ENCODE measurements around the gene COX6A2. TPM values are rescaled to one million over a fixed set of nuclear protein-coding genes. Genes with fewer than 3 reads are reported as not detected.
"Not testable (repeated sequence)": the region's sequence is repeated elsewhere in the genome, so short reads cannot be mapped to it uniquely, and the experiment has no call there.

COX6A2 gene
- total and polyA plus RNA-seq, 7 experiments from 2014 or later = not detected

DNA sequence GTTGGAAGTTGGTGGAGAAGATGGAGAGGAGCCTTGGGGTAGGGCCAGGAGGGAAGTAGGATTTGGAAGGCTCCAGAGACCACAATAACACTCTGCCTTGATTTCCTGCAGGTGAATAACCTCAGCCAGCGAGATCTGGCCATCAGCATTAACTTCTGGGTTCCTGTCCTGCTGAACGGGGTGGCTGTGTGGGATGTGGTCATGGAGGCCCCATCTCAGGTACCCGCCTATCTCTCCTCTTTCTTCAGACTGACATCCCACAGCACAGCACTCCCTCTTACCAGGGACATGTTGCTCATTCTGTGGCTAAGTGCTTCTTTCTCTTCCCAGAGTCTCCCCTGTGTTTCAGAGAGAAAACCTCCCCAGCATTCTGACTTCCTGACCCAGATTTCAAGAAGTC, 4.9 kb downstream of the COX6A2 start:
- intact Hi-C loops (cut with micrococcal nuclease) = loop anchor here in 1 of 2 donors (5.0 kb wide), 1 partner anchor 36 kb away; no protein-coding TSS in a partner anchor
- Mint-ChIP-seq H3K4me3 (peak overlapping the region in 1 of 10 donors; percentile 7), H3K9me3 (peaks cover 0 to 5% (median 0%) of the 10 kb centered on the region in 11 donors), H3K27ac (peak overlapping the region in 2 of 9 donors; percentile 5 to 34), H3K27me3 (peaks cover 0 to 8% (median 0%) of the 10 kb centered on the region in 5 donors), H3K36me3 (peaks cover 0 to 5% (median 0%) of the 10 kb centered on the region in 5 donors), H3K4me1 (peaks cover 0 to 39% (median 6%) of the 10 kb centered on the region in 7 donors)
- H3K4me1 ChIP-seq (ENCODE audit: control insufficient read depth in 2 of 2, insufficient read depth in 2 of 2, low read length in 2 of 2) = peaks cover 0 to 44% of the 10 kb centered on the region in 2 donors
- no peaks in the 10 kb centered on the region for H3K36me3 ChIP-seq (ENCODE audit: control insufficient read depth in 2 of 3, insufficient read depth in 3 of 3, low read length in 3 of 3)
- no peaks in the 10 kb centered on the region for H3K27me3 ChIP-seq (ENCODE audit: control insufficient read depth in 2 of 2, insufficient read depth in 2 of 2, low read length in 2 of 2)
- POLR2A ChIA-PET = no interaction called here
- H3K27ac ChIP-seq (ENCODE audit: low read depth, low read length) = no peak overlapping the region
- DNase-seq (no peak), ATAC-seq (no peak)
- CTCF ChIA-PET = no interaction called here
- H3K9me3 ChIP-seq (ENCODE audit: control insufficient read depth in 2 of 3, low read length in 3 of 3) = no peaks in the 10 kb centered on the region
- H3K4me3 ChIP-seq (ENCODE audit: low read length) = no peak overlapping the region

GRCh38 chr16:31421587-31421986, 6.6 kb downstream of the COX6A2 start:
- intact Hi-C loops (cut with micrococcal nuclease) = loop anchor here in 1 of 2 donors (5.0 kb wide), 1 partner anchor 34 kb away; no protein-coding TSS in a partner anchor
- Histone ChIP-seq H3K27ac (ENCODE audit: low read depth, low read length) (no peak overlapping the region), H3K36me3 (ENCODE audit: control insufficient read depth in 2 of 3, insufficient read depth in 3 of 3, low read length in 3 of 3) (no peaks in the 10 kb centered on the region), H3K4me3 (ENCODE audit: low read length) (no peak overlapping the region), H3K9me3 (ENCODE audit: control insufficient read depth in 2 of 3, low read length in 3 of 3) (no peaks in the 10 kb centered on the region), H3K27me3 (ENCODE audit: control insufficient read depth in 2 of 2, insufficient read depth in 2 of 2, low read length in 2 of 2) (no peaks in the 10 kb centered on the region), H3K4me1 (ENCODE audit: control insufficient read depth in 2 of 2, insufficient read depth in 2 of 2, low read length in 2 of 2) (peaks cover 0 to 45% of the 10 kb centered on the region in 2 donors)
- Mint-ChIP-seq H3K27ac (peak overlapping the region in 2 of 9 donors; percentile 14 to 83), H3K4me3 (peak overlapping the region in 1 of 10 donors; percentile 64), H3K4me1 (peaks cover 3 to 45% (median 5%) of the 10 kb centered on the region in 7 donors), H3K27me3 (peaks cover 0 to 12% (median 0%) of the 10 kb centered on the region in 5 donors), H3K36me3 (peaks cover 0 to 8% (median 0%) of the 10 kb centered on the region in 5 donors), H3K9me3 (peaks cover 0 to 9% (median 2%) of the 10 kb centered on the region in 11 donors)
- ChIA-PET CTCF (no interaction called here), POLR2A (no interaction called here)
- DNase-seq (peak in 1 of 9 donors; percentile 64), ATAC-seq (peak; percentile 53)

GRCh38 chr16:31420037-31420436, 8.1 kb downstream of the COX6A2 start:
- H3K36me3 Mint-ChIP-seq = peaks cover 0 to 8% (median 0%) of the 10 kb centered on the region in 5 donors
- H3K27ac Mint-ChIP-seq = peak overlapping the region in 2 of 9 donors; percentile 26 to 59
- DNase-seq = no peak
- intact Hi-C loops (cut with micrococcal nuclease) = loop anchor here in 1 of 2 donors (5.0 kb wide), 1 partner anchor 33 kb away; no protein-coding TSS in a partner anchor
- POLR2A ChIA-PET = no interaction called here
- no peak overlapping the region for H3K4me3 ChIP-seq (ENCODE audit: low read length)
- H3K27me3 Mint-ChIP-seq = peaks cover 0 to 16% (median 0%) of the 10 kb centered on the region in 5 donors
- no peak overlapping the region for H3K27ac ChIP-seq (ENCODE audit: low read depth, low read length)
- H3K27me3 ChIP-seq (ENCODE audit: control insufficient read depth in 2 of 2, insufficient read depth in 2 of 2, low read length in 2 of 2) = no peaks in the 10 kb centered on the region
- H3K9me3 ChIP-seq (ENCODE audit: control insufficient read depth in 2 of 3, low read length in 3 of 3) = no peaks in the 10 kb centered on the region
- peaks cover 0 to 9% (median 2%) of the 10 kb centered on the region in 11 donors for H3K9me3 Mint-ChIP-seq
- peaks cover 0 to 57% (median 6%) of the 10 kb centered on the region in 7 donors for H3K4me1 Mint-ChIP-seq
- H3K4me1 ChIP-seq (ENCODE audit: control insufficient read depth in 2 of 2, insufficient read depth in 2 of 2, low read length in 2 of 2) = peaks cover 0 to 52% of the 10 kb centered on the region in 2 donors
- peak overlapping the region in 1 of 10 donors; percentile 74 for H3K4me3 Mint-ChIP-seq
- CTCF ChIA-PET = no interaction called here
- H3K36me3 ChIP-seq (ENCODE audit: control insufficient read depth in 2 of 3, insufficient read depth in 3 of 3, low read length in 3 of 3) = no peaks in the 10 kb centered on the region
- no peak for ATAC-seq

- Mint-ChIP-seq H3K27ac (peak overlapping the region in 1 of 9 donors; percentile 39), H3K36me3 (peaks cover 0 to 8% (median 0%) of the 10 kb centered on the region in 5 donors), H3K9me3 (peaks cover 0 to 9% (median 2%) of the 10 kb centered on the region in 11 donors), H3K27me3 (peaks cover 0 to 23% (median 0%) of the 10 kb centered on the region in 5 donors), H3K4me3 (no peak overlapping the region), H3K4me1 (peaks cover 0 to 52% (median 6%) of the 10 kb centered on the region in 7 donors)
- ATAC-seq (no peak), DNase-seq (no peak)
- ChIA-PET CTCF (no interaction called here), POLR2A (no interaction called here)
- intact Hi-C loops (cut with micrococcal nuclease) = no loop called here
- no peak overlapping the region for H3K4me3 ChIP-seq (ENCODE audit: low read length)
- H3K27ac ChIP-seq (ENCODE audit: low read depth, low read length) = no peak overlapping the region
- no peaks in the 10 kb centered on the region for H3K36me3 ChIP-seq (ENCODE audit: control insufficient read depth in 2 of 3, insufficient read depth in 3 of 3, low read length in 3 of 3)
- H3K27me3 ChIP-seq (ENCODE audit: control insufficient read depth in 2 of 2, insufficient read depth in 2 of 2, low read length in 2 of 2) = no peaks in the 10 kb centered on the region
- H3K4me1 ChIP-seq (ENCODE audit: control insufficient read depth in 2 of 2, insufficient read depth in 2 of 2, low read length in 2 of 2) = peaks cover 0 to 57% of the 10 kb centered on the region in 2 donors
- no peaks in the 10 kb centered on the region for H3K9me3 ChIP-seq (ENCODE audit: control insufficient read depth in 2 of 3, low read length in 3 of 3)
Measured at GRCh38 chr16:31417916-31418315, 10.2 kb downstream of the COX6A2 start.

- H3K9me3 Mint-ChIP-seq; DNase-seq; H3K27ac ChIP-seq (ENCODE audit: low read depth, low read length); H3K4me3 Mint-ChIP-seq; ATAC-seq; H3K36me3 Mint-ChIP-seq; H3K27me3 ChIP-seq (ENCODE audit: control insufficient read depth in 2 of 2, insufficient read depth in 2 of 2, low read length in 2 of 2); H3K4me3 ChIP-seq (ENCODE audit: low read length); intact Hi-C loops (cut with micrococcal nuclease); H3K27ac Mint-ChIP-seq; H3K36me3 ChIP-seq (ENCODE audit: control insufficient read depth in 2 of 3, insufficient read depth in 3 of 3, low read length in 3 of 3); POLR2A ChIA-PET; CTCF ChIA-PET; H3K9me3 ChIP-seq (ENCODE audit: control insufficient read depth in 2 of 3, low read length in 3 of 3): not testable (repeated sequence)
- peaks cover 0 to 50% of the 10 kb centered on the region in 2 donors for H3K4me1 ChIP-seq (ENCODE audit: control insufficient read depth in 2 of 2, insufficient read depth in 2 of 2, low read length in 2 of 2)
- H3K4me1 Mint-ChIP-seq = peaks cover 0 to 46% (median 6%) of the 10 kb centered on the region in 7 donors
- peaks cover 0 to 19% (median 0%) of the 10 kb centered on the region in 5 donors for H3K27me3 Mint-ChIP-seq
Measured at GRCh38 chr16:31417036-31417435, 11.1 kb downstream of the COX6A2 start.

- intact Hi-C loops (cut with micrococcal nuclease) = no loop called here
- Mint-ChIP-seq H3K27ac (peak overlapping the region in 1 of 9 donors; percentile 26), H3K36me3 (peaks cover 0 to 6% (median 0%) of the 10 kb centered on the region in 5 donors), H3K27me3 (peaks cover 0 to 19% (median 0%) of the 10 kb centered on the region in 5 donors), H3K4me3 (no peak overlapping the region), H3K4me1 (peaks cover 0 to 40% (median 6%) of the 10 kb centered on the region in 7 donors), H3K9me3 (peaks cover 0 to 9% (median 2%) of the 10 kb centered on the region in 11 donors)
- Histone ChIP-seq H3K4me1 (ENCODE audit: control insufficient read depth in 2 of 2, insufficient read depth in 2 of 2, low read length in 2 of 2) (peaks cover 0 to 44% of the 10 kb centered on the region in 2 donors), H3K36me3 (ENCODE audit: control insufficient read depth in 2 of 3, insufficient read depth in 3 of 3, low read length in 3 of 3) (no peaks in the 10 kb centered on the region), H3K9me3 (ENCODE audit: control insufficient read depth in 2 of 3, low read length in 3 of 3) (no peaks in the 10 kb centered on the region), H3K4me3 (ENCODE audit: low read length) (no peak overlapping the region), H3K27me3 (ENCODE audit: control insufficient read depth in 2 of 2, insufficient read depth in 2 of 2, low read length in 2 of 2) (no peaks in the 10 kb centered on the region), H3K27ac (ENCODE audit: low read depth, low read length) (no peak overlapping the region)
- ATAC-seq (no peak), DNase-seq (no peak)
- ChIA-PET CTCF (no interaction called here), POLR2A (no interaction called here)
Measured at GRCh38 chr16:31416371-31416770, 11.8 kb downstream of the COX6A2 start.

- DNase-seq (no peak), ATAC-seq (peak; percentile 42)
- Histone ChIP-seq H3K27me3 (ENCODE audit: control insufficient read depth in 2 of 2, insufficient read depth in 2 of 2, low read length in 2 of 2) (no peaks in the 10 kb centered on the region), H3K27ac (ENCODE audit: low read depth, low read length) (no peak overlapping the region), H3K4me1 (ENCODE audit: control insufficient read depth in 2 of 2, insufficient read depth in 2 of 2, low read length in 2 of 2) (peaks cover 0 to 29% of the 10 kb centered on the region in 2 donors), H3K9me3 (ENCODE audit: control insufficient read depth in 2 of 3, low read length in 3 of 3) (no peaks in the 10 kb centered on the region), H3K36me3 (ENCODE audit: control insufficient read depth in 2 of 3, insufficient read depth in 3 of 3, low read length in 3 of 3) (no peaks in the 10 kb centered on the region), H3K4me3 (ENCODE audit: low read length) (no peak overlapping the region)
- peaks cover 0 to 29% (median 6%) of the 10 kb centered on the region in 7 donors for H3K4me1 Mint-ChIP-seq
- peaks cover 0 to 5% (median 2%) of the 10 kb centered on the region in 11 donors for H3K9me3 Mint-ChIP-seq
- H3K36me3 Mint-ChIP-seq = peaks cover 0 to 6% (median 0%) of the 10 kb centered on the region in 5 donors
- no peak overlapping the region for H3K4me3 Mint-ChIP-seq
- CTCF ChIA-PET = no interaction called here
- peak overlapping the region in 1 of 9 donors; percentile 31 for H3K27ac Mint-ChIP-seq
- POLR2A ChIA-PET = no interaction called here
- intact Hi-C loops (cut with micrococcal nuclease) = no loop called here
- peaks cover 0 to 21% (median 0%) of the 10 kb centered on the region in 5 donors for H3K27me3 Mint-ChIP-seq
Measured at GRCh38 chr16:31414706-31415105, 13.5 kb downstream of the COX6A2 start.

Measured in naive thymus-derived CD4-positive, alpha-beta T cell (primary cell).